IPS-20b (cell line): ENCODE results near the gene STK32A.
"Not testable (repeated sequence)": the region's sequence is repeated elsewhere in the genome, so short reads cannot be mapped to it uniquely, and the experiment has no call there.

Source experiments
- H3K27ac ChIP-seq: one replicate; pipeline ENCODE4 v1.5.1; 2013; ENCODE audit warnings: low read length
- H3K27me3 ChIP-seq: 2 replicates; pipeline ENCODE4 v1.6.1; 2013; ENCODE audit warnings: mild to moderate bottlenecking, low read length, inconsistent platforms; ENCODE audit not compliant: insufficient read depth
- H3K36me3 ChIP-seq: 2 replicates; pipeline ENCODE4 v1.6.1; 2013; ENCODE audit warnings: low read depth, mild to moderate bottlenecking, inconsistent platforms, low read length, moderate library complexity; ENCODE audit not compliant: insufficient read depth
- H3K4me1 ChIP-seq: 2 replicates; pipeline ENCODE4 v1.6.1; 2013; ENCODE audit warnings: mild to moderate bottlenecking, control low read depth, inconsistent platforms, low read length, moderate library complexity; ENCODE audit not compliant: insufficient read depth
- H3K4me3 ChIP-seq: 2 replicates; pipeline ENCODE4 v1.5.1; 2013; ENCODE audit warnings: mild to moderate bottlenecking, low read length, inconsistent platforms
- H3K9ac ChIP-seq: 2 replicates; pipeline ENCODE4 v1.6.1; 2013; ENCODE audit warnings: low read depth, mild to moderate bottlenecking, inconsistent platforms, low read length, moderate library complexity
- H3K9me3 ChIP-seq: 2 replicates; pipeline ENCODE4 v1.6.1; 2013; ENCODE audit warnings: mild to moderate bottlenecking, low read depth, low read length, inconsistent platforms; ENCODE audit not compliant: insufficient read depth

The STK32A gene

DNA sequence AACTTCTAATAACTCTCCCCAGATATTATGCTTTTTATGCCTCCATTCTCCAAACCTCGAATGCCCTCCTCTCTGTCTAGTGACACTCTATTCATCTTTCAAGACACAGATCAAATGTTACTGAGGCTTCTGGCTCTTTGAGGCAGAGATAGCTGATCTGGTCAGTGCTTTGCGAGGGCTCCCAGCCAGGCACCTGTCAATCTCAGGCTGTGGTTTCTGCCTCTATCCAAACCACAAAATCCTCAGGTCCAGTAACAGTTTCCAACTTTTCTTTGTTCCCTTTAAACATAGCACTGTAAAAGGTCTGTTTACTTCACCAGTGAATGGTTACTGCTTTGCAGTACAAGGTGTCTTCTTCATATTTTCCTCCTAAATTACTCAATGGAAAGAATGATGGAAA lies 11.5 kb upstream of the STK32A start:
- Histone ChIP-seq H3K4me3 (no peak overlapping the region), H3K27me3 (no peaks in the 10 kb centered on the region), H3K4me1 (peaks cover 8% of the 10 kb centered on the region; the same call in 1 of the 2 replicates), H3K9ac (no peak overlapping the region), H3K9me3 (no peaks in the 10 kb centered on the region), H3K36me3 (no peaks in the 10 kb centered on the region), H3K27ac (no peak overlapping the region)

DNA sequence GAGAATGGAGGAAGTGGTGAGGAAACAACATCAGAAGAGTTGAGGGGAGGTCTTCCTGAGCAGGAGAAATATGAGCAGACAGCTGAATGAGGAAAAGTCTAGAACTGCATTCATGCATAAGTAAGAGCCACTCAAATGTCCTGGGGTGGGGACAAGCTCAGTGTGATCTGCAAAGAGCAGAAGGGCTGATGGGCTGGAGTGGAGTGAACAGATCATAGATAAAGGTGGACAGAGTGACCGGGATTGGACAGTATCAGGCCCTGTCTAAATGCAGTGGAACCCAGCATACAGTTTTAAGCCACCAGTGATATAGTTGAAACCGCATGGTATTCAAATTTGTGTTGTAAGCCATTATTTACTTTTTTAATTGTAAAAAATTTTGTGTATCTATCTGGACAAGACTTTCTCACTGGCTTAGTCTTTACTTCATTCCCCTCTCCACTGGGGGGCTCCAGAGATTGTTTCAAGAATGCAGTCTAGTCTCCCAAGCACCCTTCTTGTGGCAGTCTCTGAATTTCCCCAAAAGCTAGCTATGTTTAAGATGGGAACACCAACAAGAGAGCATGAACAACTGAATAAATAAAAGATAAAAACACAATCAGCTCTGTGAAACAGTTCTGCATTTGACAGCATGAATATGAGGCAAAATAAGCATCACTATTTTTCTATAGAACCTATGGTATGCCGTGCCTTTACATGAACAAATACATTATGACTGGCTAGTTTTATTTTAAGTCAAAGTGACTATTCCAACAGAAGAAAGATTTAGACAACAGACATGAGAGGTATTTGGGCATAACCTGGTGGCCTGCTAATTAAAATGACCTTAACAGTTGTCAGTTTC lies 10.7 kb upstream of the STK32A start:
- Histone ChIP-seq H3K9me3 (no peaks in the 10 kb centered on the region), H3K36me3 (no peaks in the 10 kb centered on the region), H3K4me1 (peaks cover 8% of the 10 kb centered on the region; the same call in 1 of the 2 replicates), H3K27me3 (no peaks in the 10 kb centered on the region), H3K27ac (no peak overlapping the region), H3K4me3 (no peak overlapping the region), H3K9ac (no peak overlapping the region)

DNA sequence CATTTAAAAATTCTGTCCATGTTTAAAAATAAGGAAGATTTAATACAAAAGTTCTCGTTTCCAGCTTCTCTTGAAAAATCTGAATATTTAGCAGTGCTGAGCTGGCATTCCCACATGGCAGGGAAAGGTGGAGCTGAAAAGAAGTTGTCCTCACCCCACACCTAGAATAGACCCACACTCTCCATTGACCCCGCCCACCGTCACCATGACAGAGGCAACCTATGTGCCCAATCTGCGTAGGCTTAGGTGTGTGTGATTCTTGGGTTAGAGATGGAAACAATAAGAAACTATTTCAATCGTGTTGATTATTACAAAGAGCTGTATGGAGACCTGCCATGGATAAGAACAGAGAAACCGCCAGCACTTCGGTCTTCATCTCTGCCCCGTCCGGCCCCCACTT lies 8.9 kb upstream of the STK32A start:
- Histone ChIP-seq H3K9ac (no peak overlapping the region), H3K4me1 (peaks cover 8% of the 10 kb centered on the region; the same call in 1 of the 2 replicates), H3K9me3 (no peaks in the 10 kb centered on the region), H3K27me3 (peaks cover 4% of the 10 kb centered on the region; the same call in 1 of the 2 replicates), H3K27ac (no peak overlapping the region), H3K4me3 (no peak overlapping the region), H3K36me3 (no peaks in the 10 kb centered on the region)

DNA sequence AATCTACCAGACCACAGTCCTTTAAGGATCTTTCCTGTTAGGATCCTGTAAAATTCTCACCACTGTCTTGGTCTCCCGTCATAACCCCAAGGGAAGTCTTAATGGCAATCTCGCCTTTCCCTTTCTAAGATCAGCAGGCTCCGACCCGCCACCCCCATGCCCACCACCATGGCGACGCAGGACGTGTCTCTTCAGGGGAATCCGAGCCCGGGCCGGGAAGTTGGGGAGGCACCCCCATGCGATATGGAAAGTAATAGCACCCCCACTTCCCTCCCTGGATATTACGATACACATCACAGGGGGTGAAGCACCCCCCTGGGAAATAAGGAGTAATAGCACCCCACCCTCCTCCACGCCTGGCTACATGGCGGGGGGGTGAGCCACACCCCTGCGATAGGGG lies 8.3 kb upstream of the STK32A start:
- Histone ChIP-seq H3K36me3 (no peaks in the 10 kb centered on the region), H3K9ac (no peak overlapping the region), H3K4me1 (peaks cover 8% of the 10 kb centered on the region; the same call in 1 of the 2 replicates), H3K27ac (no peak overlapping the region), H3K9me3 (no peaks in the 10 kb centered on the region), H3K4me3 (no peak overlapping the region), H3K27me3 (peaks cover 10% of the 10 kb centered on the region)

DNA sequence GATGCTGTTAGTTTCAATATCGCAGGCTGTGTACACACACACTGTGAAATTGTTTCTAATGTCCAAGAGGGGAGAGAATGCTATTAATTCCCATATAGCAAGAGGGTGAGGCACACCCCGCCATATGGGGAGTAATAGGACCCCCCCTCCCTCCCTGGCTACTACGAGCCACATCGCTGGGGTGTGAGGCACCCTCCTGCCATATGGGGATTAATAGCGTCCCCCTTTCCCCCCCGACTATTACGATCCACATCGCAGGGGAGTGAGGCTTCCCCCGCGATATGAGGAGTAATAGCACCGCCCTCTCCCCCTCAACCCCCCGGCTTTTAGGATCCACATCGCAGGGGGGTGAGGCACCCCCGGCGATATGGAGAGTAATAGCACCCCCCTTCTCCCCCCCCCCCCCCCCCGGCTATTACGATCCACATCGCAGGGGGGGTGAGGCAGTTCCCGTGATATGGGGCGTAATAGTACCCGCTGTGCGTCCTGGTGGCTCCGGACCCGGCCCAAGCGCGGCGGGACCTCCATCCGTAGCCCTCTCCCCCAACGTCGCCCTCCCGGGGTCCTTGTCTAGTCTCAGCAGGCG lies 494 bp upstream of the STK32A start:
- peaks cover 60% of the 10 kb centered on the region for H3K27me3 ChIP-seq
- no peaks in the 10 kb centered on the region for H3K36me3 ChIP-seq
- no peaks in the 10 kb centered on the region for H3K9me3 ChIP-seq
- peak overlapping the region; percentile 68 for H3K4me3 ChIP-seq
- H3K27ac ChIP-seq: no peak overlapping the region
- no peaks in the 10 kb centered on the region for H3K4me1 ChIP-seq
- H3K9ac ChIP-seq: no peak overlapping the region

DNA sequence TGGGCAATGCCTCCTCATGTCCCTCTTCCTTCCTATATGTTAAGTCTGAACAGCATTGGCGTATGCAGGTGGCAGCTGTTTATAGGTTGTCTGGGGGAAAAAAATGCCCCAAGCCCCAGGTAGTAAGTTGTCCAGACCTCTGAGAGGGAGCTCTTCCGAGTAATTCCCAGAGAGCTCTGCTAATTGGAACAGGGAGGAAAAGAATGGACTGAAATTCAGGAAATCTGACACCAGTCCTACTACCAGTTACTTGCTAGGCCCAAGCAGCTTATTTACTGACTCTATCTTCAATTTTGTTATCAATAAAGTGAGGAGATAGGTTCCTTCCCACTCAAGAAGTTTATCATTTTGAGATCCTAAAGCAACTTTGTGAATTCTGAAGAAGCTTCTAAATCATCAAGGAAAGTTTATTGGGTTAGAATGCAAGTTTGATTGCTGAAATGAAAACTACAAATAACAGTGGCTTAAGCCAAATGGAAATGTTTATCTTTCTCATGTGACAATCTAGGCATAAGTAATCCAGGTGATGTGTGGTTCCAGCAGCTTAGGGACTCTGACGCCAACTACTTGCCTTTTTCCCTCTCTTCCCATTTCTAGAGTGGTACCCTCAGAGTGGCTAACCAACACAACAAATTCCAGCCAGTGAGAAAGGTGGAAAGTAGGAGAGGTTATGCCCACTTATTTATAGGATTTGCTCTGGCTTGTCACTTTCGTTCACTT lies 5.6 kb downstream of the STK32A start:
- peaks cover 13% of the 10 kb centered on the region for H3K27me3 ChIP-seq
- H3K27ac ChIP-seq: no peak overlapping the region
- H3K36me3 ChIP-seq: no peaks in the 10 kb centered on the region
- no peak overlapping the region for H3K9ac ChIP-seq
- H3K4me1 ChIP-seq: no peaks in the 10 kb centered on the region
- no peaks in the 10 kb centered on the region for H3K9me3 ChIP-seq
- no peak overlapping the region for H3K4me3 ChIP-seq

DNA sequence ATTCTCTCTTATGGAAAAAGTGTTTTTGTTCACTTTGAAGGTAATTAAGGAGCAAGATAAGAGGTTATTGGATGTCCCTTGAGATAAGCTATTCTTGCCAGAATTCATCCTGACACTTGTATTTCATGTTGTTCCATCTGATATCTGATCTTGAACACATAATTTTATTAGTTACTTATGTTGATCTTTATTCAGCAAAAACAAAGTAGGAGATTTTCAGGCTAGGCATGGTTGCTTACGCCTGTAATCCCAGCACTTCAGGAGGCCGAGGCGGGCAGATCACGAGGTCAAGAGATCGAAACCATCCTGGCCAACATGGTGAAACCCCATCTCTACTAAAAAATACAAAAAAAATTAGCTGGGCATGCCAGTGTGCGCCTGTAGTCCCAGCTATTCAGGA lies 8.4 kb downstream of the STK32A start:
- not testable (repeated sequence) for H3K27me3 ChIP-seq, H3K4me3 ChIP-seq, H3K36me3 ChIP-seq, H3K27ac ChIP-seq, H3K9me3 ChIP-seq, H3K4me1 ChIP-seq, H3K9ac ChIP-seq

DNA sequence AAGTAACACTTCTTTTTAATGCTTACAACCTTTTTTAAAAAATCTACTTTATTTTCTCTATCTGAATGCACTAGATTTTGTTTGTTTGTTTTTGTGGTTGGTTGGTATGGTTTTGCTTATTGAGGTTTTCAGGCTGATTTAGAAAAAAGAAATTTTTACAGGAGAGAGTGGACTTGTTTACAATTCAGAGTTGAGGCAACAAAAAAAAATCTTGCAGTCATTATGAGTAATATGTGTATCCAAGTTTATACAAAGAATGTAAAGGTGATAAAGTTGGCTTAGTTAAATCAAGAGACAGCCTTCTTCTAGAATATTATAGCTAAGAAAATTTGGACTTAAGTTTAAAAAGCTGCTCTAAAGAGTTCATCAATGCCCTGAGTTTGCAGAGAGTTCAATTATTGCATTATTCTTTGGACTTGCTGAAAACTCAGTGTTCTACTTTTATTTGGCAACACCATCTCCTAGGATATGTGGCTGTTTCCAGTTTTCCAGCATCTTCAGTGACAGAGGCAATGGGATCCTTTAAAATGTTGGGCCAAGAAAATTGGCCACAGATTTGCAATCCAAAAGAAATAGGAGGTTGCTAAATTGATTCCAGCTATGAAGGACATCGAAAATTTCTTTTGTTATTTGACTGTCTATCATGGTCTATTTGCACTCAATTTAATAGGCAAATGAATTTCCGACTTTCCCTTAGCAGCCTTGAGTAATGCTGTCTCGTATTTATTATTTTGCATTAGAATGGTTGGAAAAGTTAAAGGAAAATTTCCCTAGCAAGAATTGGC lies 10.7 kb downstream of the STK32A start:
- Histone ChIP-seq H3K27ac (no peak overlapping the region), H3K9me3 (no peaks in the 10 kb centered on the region), H3K4me3 (no peak overlapping the region), H3K27me3 (no peaks in the 10 kb centered on the region), H3K9ac (no peak overlapping the region), H3K36me3 (no peaks in the 10 kb centered on the region), H3K4me1 (no peaks in the 10 kb centered on the region)

DNA sequence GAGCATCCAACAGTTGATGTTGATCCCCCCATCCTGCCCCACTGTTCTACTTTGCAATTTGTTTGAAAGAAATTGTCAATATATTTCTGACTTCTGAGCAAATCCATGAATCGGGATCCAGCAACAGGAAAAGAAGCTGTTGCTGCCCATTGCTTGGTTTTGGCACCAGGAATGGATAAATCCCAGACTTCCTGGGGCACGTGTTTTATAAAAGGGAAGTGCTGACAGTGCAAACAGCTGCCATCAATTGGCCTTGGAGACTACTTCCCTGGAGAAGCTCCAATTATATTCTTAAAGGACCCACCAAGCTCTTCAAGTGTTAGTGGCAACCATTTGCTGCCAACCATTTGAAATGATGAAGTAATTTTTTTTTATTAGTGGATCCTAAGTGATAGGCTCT lies 13.7 kb downstream of the STK32A start:
- Histone ChIP-seq H3K9ac (no peak overlapping the region), H3K36me3 (no peaks in the 10 kb centered on the region), H3K4me1 (no peaks in the 10 kb centered on the region), H3K27ac (no peak overlapping the region), H3K27me3 (no peaks in the 10 kb centered on the region), H3K4me3 (no peak overlapping the region), H3K9me3 (no peaks in the 10 kb centered on the region)

DNA sequence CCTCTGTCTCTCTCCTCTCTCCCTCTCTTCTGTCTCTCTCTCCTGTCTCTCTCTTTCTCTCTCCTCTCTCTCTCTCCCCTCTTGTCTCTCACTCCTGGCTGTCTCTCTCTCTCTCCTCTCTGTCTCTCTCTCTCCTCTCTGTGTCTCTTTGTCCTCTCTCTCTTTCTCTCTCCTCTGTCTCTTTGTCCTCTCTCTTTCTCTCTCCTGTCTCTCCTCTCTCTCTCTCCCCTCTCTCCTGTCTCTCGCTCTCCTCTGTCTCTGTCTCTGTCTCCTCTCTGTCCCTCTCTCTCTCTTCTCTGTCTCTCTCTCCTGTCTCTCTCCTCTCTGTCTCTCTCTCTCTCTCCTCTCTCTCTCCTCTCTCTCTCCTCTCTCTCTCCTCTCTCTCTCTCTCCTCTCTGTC lies 25.0 kb downstream of the STK32A start:
- H3K9me3 ChIP-seq: no peaks in the 10 kb centered on the region

DNA sequence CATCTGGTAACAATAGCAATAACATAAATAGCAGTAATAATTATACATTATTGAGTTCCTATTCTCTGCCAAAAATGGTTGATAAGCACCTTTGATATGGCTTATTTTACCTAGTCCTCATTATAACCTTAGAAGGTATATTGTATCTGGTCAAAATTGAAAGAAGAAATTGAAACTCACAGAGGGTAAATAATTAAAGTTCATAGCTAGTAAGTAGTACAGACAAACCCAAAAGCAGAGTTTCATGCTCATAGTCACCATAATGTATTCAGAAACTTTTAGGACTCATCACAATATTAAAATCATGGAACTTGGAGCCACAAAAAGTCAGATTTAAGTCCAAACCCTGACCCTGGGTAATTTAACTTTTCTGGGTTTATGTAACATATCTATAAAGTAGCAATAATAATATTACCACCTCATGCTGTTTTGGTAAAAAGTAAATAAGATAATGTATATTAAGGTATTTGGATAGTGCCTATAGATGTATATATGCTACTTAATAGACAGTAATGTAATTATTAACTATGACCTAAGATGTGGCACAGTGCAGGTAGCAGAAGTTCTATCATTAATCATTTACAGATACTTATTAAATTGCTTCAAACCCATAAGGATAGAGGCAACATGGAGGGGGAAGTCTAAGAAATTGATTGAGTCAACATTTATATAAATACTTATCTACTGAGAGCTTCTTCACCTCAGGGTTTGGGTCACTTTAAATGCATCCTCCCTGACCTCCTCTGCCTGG lies 32.4 kb downstream of the STK32A start:
- Histone ChIP-seq H3K27ac (no peak overlapping the region), H3K4me1 (no peaks in the 10 kb centered on the region), H3K9ac (no peak overlapping the region), H3K9me3 (no peaks in the 10 kb centered on the region), H3K27me3 (no peaks in the 10 kb centered on the region), H3K36me3 (no peaks in the 10 kb centered on the region), H3K4me3 (no peak overlapping the region)

More for the DNA sequence above, 25.0 kb downstream of the STK32A start:
- H3K9ac ChIP-seq: no peak overlapping the region
- no peaks in the 10 kb centered on the region for H3K36me3 ChIP-seq
- H3K4me1 ChIP-seq: no peaks in the 10 kb centered on the region
- H3K27ac ChIP-seq: no peak overlapping the region
- no peaks in the 10 kb centered on the region for H3K27me3 ChIP-seq
- H3K4me3 ChIP-seq: no peak overlapping the region
